NCI-H1417 (cell line): ENCODE results near the gene VGLL1.

Experiments
- DNase-seq, 3 experiments: peaks; one replicate each; lab custom pipeline; 2025; lab: John Stamatoyannopoulos, UW

Gene VGLL1

DNA sequence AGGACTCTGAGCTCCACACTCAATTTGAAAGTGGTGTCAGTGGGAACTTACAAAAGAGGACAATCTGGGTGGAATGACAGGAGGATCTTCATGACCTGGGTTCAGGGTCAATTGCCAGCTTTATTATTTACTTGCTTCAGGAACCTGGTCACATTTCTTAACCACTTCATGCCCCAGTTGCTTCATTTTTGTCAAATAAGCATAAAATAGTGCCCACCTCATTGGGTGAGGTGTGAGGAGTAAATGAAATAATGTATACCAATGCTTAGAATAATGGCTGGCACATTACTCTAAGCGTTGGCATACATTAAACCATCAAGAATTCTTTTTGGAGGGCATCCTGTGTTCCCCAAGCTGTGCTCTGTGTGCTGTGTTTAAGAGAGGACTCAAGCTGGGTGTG, 19.4 kb downstream of the VGLL1 start:
- DNase-seq: no peak

DNA sequence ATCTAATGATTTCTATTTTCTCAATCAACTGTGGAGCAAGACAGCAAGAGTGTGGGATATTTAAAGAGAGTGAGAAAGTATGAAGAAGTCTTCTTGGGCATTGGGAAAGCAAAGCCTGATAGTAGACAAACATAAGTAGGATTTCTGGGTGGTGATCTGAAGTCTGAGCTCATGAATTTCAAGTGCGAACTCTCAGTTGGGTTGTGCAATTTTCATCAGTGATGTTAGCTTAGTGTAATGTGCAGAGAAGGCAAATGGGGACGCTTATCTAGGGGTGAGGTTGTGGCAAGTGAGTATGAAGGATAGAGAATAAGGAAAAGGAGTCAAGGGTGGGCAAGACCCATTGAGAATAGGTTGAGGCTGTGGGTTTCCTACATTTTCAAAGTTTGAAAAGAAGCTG, 23.7 kb downstream of the VGLL1 start:
- DNase-seq: no peak

DNA sequence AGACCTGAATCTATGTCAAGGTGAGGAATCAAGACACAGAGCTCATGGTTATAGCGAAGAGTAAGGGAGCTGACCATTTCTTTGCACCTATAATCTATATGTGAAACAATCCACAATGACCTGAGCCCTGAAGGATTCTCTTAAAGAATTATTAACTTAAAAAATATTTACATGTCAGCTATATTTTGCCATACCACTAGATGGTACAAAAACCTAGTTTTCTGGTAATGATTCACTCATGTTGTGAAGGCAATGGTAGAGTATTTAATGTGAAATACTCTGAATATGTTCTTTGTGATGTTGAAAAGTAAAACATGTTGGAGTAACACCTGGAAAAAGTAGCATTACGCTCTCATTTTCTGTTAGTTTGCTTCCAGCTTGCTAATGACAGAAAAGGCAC, 40.0 kb downstream of the VGLL1 start:
- DNase-seq: no peak

DNA sequence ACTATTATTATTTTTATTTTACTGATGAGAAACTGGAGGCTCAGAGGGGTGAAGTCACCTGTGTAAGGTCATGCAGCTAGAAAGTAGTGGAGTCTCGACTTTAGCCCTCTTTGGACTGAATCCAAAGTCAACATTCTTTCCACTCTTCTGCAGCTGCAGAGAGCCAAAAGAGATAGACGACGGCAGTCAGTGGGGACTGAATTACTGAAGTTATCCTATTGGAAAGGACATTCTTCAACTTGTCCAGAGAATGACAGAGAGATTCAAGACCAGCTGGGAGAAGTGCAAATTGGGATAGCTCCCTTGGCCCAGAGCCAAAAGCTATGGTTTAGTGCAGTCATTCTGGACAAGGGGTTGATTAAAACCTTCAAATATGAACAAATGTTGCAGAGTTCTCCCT, 42.5 kb downstream of the VGLL1 start:
- peak in 2 of 3 experiments; percentile 7 to 45 for DNase-seq

DNA sequence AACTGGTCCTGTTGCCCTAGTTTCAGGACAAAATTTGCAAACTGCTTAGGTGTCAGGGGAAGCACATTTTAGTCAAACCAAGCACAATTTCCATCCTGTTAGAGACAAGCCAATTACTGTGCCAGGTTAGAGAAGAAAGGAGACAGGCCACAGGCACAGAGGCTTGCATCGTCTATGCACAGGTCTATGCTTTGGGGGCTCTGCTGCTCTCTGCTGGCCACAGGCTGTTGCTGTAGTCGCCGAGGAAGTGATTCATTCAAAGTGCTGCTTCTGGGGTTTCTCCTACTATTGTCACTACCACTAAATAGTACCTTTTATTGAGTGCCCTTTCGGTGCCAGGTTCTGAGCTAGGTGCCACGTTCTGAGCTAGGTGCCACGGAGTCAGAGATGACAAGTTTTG, 45.5 kb downstream of the VGLL1 start:
- DNase-seq: peak; percentile 6 to 80 (median 57)

DNA sequence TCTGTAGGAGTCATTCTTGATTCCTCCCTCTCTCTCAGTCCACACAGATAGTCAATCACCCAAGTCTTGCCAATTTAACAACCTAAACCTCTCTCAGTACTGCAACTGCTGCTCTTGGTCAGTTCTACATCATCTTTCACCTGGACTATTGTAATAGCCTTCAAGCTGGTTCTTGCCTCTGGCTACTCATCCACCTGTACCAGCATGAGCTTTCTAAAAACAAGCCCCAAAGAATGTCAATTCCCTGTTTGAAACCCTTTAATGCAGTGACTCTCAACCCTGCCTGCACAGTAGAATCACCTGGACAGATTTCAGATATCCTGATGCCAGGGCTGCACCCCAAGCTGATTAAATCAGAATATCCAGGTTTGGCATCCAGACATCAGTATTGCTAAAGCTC, 48.3 kb downstream of the VGLL1 start:
- DNase-seq: peak in 1 of 3 experiments; percentile 3

DNA sequence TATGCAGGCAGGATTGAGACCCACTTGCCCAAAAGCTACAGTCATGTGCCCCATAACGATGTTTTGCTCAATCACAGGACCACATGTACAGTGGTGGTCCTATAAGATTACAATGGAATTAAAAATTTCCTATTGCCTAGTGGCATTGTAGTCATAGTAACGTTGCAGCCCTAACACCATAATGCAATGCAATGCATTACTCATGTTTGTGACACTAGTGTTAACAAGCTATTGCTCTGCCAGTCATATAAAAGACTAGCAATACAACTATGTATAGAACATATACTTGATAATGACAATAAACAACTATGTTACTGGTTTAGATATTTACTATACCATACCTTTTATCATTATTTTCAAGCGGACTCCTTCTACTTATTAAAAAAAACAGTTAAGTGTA, 50.6 kb downstream of the VGLL1 start:
- no peak for DNase-seq

DNA sequence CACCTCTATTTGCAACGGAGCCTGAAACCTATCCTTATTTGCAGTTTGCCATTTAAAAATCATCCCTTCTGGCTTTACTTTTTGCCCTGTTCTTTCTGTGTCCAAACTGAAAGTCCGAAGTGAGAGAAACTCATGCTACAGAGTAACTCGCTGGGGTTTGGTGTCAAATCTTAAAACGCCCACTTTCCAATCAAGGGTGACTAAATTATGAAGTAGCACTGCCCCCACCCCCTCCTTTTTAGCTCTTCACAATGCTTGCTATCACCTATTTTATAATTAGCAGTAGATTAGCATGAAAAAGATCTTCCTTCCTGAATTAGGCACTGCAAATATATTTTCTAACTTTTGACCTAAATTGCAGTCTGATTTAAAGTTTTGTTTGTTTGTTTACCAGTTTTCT, 52.5 kb downstream of the VGLL1 start:
- DNase-seq: no peak

DNA sequence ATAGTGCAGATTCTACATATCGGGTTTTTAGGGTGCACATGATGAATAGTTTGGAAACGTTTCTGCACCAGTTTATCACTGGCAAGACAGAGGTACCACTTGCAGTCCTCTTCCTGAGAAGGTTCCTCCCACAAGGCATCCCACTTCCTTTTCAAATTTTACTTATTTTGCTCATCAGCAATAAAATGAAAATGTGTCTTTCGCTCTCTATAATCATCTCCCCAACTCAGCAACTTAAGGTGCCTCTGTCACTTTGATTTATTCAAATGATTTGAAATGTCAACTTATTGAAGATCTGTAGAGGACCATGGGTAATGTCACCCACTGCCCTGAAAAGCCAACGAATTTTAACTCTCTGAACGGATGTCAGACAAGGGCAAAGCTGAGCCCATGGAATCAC, 53.2 kb downstream of the VGLL1 start:
- no peak for DNase-seq

DNA sequence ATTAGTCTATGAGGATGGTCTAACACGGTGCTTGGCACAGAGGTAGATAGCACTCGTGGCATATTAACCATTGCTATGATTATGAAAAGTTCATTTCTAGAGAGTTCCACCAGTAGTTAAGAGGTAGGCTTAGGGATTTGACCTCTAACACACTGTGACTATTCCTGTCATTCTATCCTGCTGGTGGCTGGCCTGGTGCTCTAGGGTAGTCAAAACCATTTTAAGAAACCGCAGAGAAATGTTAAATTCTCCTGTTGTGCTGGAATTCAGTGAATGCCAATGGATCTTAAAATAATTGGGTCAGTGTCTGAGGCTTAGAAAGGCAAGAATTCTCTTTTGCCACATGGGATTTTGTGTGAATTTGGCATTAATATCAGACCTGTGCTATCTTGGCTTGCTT, 53.9 kb downstream of the VGLL1 start:
- no peak for DNase-seq

DNA sequence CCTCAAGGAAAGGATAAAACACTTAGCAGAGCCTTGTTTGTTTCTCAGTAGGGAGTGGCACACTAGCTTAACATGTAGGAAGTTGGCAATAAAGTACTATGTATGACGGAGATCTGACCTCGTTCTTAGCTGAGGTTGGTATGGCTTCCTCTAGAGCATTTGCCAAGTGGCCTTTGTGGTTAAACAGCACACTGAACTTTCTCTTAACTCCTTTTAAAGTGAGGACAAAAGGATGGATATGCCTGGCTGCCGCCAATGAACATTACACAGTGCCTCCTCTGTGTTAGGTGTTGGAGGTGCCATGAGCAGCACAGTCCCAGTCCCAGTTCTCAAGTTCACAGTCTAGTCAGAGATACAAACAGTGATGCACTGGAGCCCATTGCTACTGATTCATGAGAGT, 54.4 kb downstream of the VGLL1 start:
- DNase-seq: no peak

DNA sequence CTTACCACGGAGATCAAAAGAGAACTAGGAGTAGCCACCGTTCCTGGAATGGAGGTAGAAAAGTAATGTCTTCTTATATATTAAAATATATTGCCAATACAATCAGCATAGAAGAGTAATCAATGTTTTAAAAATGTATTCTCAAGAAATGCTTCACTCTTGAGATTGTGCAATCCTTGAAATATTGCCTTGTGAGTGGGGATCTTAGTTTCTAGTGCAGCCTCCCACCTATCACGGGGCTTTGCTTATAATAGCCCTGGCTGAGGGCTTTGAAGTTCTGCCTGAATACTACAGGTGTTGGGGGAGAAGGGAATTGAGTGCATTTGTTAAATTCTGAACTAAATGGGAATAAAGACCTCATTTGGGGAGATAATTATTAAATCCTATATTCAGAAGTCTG, 55.5 kb downstream of the VGLL1 start:
- DNase-seq: no peak

DNA sequence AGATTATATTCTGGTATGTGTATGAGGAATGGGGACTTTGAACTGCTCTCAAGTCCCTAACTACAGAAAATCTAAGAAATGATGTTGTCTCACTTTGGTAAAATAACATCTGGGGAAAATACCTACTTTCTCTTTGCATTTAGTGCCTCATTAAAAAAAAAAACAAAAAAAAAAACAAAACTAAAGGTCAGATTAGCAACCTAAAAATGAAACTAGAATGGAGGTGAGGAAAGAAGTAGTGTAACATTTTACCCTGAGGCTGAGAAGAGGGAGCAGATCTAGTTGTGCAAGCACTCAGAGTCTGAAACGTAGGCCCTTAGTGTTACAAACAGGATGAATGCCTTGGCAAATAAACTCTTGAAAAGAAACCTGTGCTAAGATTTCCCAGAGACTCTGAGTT, 56.0 kb downstream of the VGLL1 start:
- DNase-seq: no peak

DNA sequence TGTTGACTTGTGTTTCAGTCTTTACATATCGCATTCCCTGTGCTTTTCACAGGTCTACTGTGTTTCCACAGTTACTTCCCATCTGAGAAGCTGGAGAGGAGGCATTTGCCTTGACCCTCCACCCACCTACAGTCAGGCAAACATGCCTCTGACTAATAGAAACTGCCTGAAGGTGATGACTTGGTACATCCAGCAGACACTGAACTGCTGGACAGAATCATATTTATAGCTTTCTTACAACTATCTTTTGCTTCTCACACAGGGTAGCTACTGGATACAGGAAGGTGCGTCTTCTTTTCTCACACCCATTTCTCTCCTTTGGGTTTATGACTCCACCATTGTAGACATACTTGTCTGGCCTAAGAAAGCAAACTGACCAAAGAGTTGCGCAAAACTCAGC, 58.0 kb downstream of the VGLL1 start:
- no peak for DNase-seq

DNA sequence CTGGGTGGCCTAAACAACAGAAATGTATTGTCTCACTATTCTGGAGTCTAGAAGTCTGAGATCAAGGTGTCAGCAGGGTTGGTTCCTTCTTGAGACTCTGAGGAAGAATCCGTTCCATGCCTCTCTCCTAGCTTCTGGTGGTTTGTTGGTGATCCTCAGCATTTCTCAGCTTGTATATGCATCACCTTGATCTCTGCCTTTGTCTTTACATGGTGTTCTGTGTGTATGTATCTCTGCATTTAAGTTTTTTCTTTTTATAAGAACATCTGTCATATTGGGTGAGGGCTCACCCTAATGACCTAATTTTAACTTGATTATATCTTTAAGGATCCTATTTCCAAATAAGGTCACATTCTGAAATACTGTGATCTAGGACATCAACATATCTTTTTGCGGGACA, 65.3 kb downstream of the VGLL1 start:
- no peak for DNase-seq

DNA sequence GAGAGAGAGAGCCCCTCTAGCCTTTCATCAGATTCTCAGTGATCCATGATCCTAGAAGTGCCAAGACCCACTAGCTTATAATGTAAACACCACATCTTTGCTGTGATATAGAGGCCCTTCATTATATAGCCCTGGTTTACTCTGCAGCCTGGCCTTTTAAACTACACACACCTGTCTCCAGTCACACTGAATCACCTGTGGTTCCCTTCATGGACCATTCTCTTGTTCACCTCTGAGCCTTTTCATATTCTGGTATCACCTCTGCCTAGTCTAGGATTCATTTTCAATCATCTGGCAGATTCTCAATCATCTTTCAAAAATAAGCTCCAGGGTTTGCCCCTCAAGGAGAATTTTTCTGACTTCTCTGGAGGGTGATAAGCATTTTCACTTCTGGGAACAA, 65.9 kb downstream of the VGLL1 start:
- DNase-seq: no peak

DNA sequence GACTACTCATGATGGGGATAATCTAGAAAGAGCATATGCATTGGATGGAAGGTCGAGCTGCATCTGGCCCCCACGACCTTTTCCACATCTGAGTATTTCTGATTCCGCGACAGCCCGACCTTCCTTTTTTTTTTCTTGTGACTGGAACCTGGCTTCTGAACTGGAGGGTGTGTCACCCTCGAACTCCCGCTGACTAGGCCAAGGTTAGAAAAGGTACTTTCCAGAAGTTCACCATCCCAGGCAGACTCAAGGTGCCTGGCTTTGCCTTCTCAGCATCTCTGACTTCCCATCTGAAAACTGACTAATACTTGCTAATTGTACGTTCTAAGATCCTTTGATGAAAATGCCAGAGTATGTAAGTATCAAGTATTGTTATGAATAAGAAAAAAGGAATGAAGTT, 66.6 kb downstream of the VGLL1 start:
- no peak for DNase-seq

DNA sequence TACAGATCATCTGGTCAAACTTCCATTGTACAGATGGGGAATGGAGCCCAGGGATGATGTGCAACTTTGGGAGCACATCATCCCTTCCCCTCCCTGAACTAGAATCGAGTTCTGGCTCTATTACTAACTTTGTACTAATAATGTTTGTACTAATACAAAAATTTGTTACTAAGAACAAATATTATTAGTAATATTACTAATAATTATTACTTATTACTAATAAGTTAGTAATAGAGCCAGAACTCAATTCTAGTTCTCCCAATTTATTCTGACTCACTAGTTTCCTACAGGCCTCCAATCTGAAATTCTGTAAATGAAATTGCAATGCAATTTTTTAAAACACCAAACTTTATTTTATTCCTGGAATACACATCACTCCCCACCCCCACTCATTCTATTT, 68.0 kb downstream of the VGLL1 start:
- DNase-seq: no peak
